T-cell (primary cell): Measurements from ENCODE around the gene ACKR4. TPM values are rescaled to one million over a fixed set of nuclear protein-coding genes. Genes with fewer than 3 reads are reported as not detected.

Source experiments
- ATAC-seq, 4 experiments: fragments of 200-7000 bp in 3 of 4; fragments of 150-1000 bp in 1 of 4; cut with Tn5 transposase; replicated peaks in 1 of 4; 1 replicate in 3 of 4; 2 replicates in 1 of 4; pipeline ENCODE4 v1.10.0; 2021; ENCODE audit warnings: moderate library complexity in 3 of 4, mild to moderate bottlenecking in 2 of 4, moderate number of reproducible peaks in 1 of 4
- CTCF ChIA-PET, 2 donors: fragments of 300-600 bp; sonication (Branson Sonifier 250); formaldehyde crosslinking; loops; one replicate each; lab custom pipeline; 2022; ENCODE audit warnings: antibody characterized with exemption in 2 of 2; lab: Charles Lee
- POLR2A ChIA-PET, 2 donors: fragments of 300-600 bp; sonication (Branson Sonifier 250); formaldehyde crosslinking; loops; one replicate each; lab custom pipeline; 2022; ENCODE audit warnings: antibody characterized with exemption in 2 of 2; lab: Charles Lee
- DNase-seq, 35 experiments: peaks; one replicate each; pipeline versions ENCODE4 v3.0.0 to v3.0.0-alpha.2; 2013 to 2023
- H3K27ac ChIP-seq: one replicate; pipeline ENCODE4 v1.5.1; 2013; ENCODE audit warnings: low read length
- H3K27me3 ChIP-seq, 2 experiments: replicated peaks in 1 of 2; 1 replicate in 1 of 2; 2 replicates in 1 of 2; pipeline versions ENCODE4 v1.6.1 to v1.7.0; 2013; ENCODE audit warnings: low read length in 1 of 2, mixed read lengths in 1 of 2; ENCODE audit not compliant: control insufficient read depth in 2 of 2, insufficient read depth in 2 of 2; ENCODE audit errors: extremely low read depth in 1 of 2
- H3K36me3 ChIP-seq, 2 donors: 1 replicate in 1 of 2; 2 replicates in 1 of 2; pipeline versions ENCODE4 v1.6.1 to v1.7.0; 2013; ENCODE audit warnings: low read length in 1 of 2; ENCODE audit not compliant: control insufficient read depth in 2 of 2, insufficient read depth in 1 of 2; ENCODE audit errors: extremely low read depth in 1 of 2
- H3K4me1 ChIP-seq, 2 experiments: 1 replicate in 1 of 2; 2 replicates in 1 of 2; pipeline versions ENCODE4 v1.6.1 to v1.7.0; 2013; ENCODE audit warnings: low read length in 2 of 2, mixed read lengths in 1 of 2; ENCODE audit not compliant: insufficient read depth in 2 of 2, control insufficient read depth in 1 of 2; ENCODE audit errors: extremely low read depth in 1 of 2
- H3K4me3 ChIP-seq, 2 donors: 1 replicate in 1 of 2; 2 replicates in 1 of 2; pipeline versions ENCODE4 v1.5.1 to v1.7.0; 2013; ENCODE audit warnings: mild to moderate bottlenecking in 2 of 2, low read length in 1 of 2, moderate library complexity in 1 of 2; ENCODE audit not compliant: control insufficient read depth in 1 of 2; ENCODE audit errors: extremely low read depth in 1 of 2
- H3K9me3 ChIP-seq: 2 replicates; pipeline ENCODE4 v1.7.0; 2013
- H3K27ac Mint-ChIP-seq, 2 donors: one replicate each; pipeline ENCODE4 v1.8.0; 2020 to 2021; ENCODE audit warnings: mild to moderate bottlenecking in 2 of 2, mixed read lengths in 2 of 2
- H3K27me3 Mint-ChIP-seq, 2 donors: one replicate each; pipeline ENCODE4 v1.8.0; 2021 to 2022; ENCODE audit warnings: mixed read lengths in 2 of 2
- H3K36me3 Mint-ChIP-seq: one replicate; pipeline ENCODE4 v1.8.0; 2021; ENCODE audit warnings: mixed read lengths
- H3K4me1 Mint-ChIP-seq, 3 donors: one replicate each; pipeline ENCODE4 v1.8.0; 2020 to 2022; ENCODE audit warnings: mixed read lengths in 3 of 3, mild to moderate bottlenecking in 1 of 3
- H3K4me3 Mint-ChIP-seq, 3 donors: one replicate each; pipeline ENCODE4 v1.8.0; 2020 to 2022; ENCODE audit warnings: mild to moderate bottlenecking in 3 of 3, mixed read lengths in 3 of 3, moderate library complexity in 3 of 3
- H3K9me3 Mint-ChIP-seq, 3 donors: one replicate each; pipeline ENCODE4 v1.8.0; 2020 to 2022; ENCODE audit warnings: mixed read lengths in 3 of 3
- WGBS: methylation state at CpG from one replicate; pipeline ENCODE4 v1.1.5; 2013; ENCODE audit warnings: missing lambda C conversion rate; ENCODE audit not compliant: insufficient coverage; 5-methylcytosine and 5-hydroxymethylcytosine counted together
- total RNA-seq, 35 experiments: library from RNA in 6 of 35; stranded (reverse) in 6 of 35; fragments of 120-200 nt in 1 of 35; gene quantifications; one replicate each; pipeline versions ENCODE4 v1.2.1 to v1.2.4 and lab custom pipeline; 2013 to 2026

Gene ACKR4
- total RNA-seq, 5 donors from 2014 or later (not counting 1 experiment from before 2014, with no cell fraction given) = 0.15 to 0.37 (median 0.25) TPM; not detected in 2

- POLR2A ChIA-PET = no interaction called here
- no peak overlapping the region for H3K4me3 ChIP-seq
- no peak overlapping the region for H3K4me3 Mint-ChIP-seq
- CTCF ChIA-PET = interaction anchor here in 1 of 2 donors (0.6 kb wide), 1 partner anchor 93 kb away, joined by 3 read pairs; no protein-coding TSS in a partner anchor
- H3K27ac Mint-ChIP-seq = no peak overlapping the region
- no peak for ATAC-seq
- H3K9me3 Mint-ChIP-seq = peaks cover 0 to 10% (median 3%) of the 10 kb centered on the region in 3 donors
- no peaks in the 10 kb centered on the region for H3K27me3 Mint-ChIP-seq
- no peak for DNase-seq
- no peaks in the 10 kb centered on the region for H3K4me1 ChIP-seq
- H3K27me3 ChIP-seq = no peaks in the 10 kb centered on the region
- peaks cover 0 to 12% of the 10 kb centered on the region in 2 donors for H3K36me3 ChIP-seq
- H3K27ac ChIP-seq = no peak overlapping the region
- H3K9me3 ChIP-seq = no peaks in the 10 kb centered on the region
- H3K4me1 Mint-ChIP-seq = no peaks in the 10 kb centered on the region
- H3K36me3 Mint-ChIP-seq = peaks cover 65% of the 10 kb centered on the region
Observed at GRCh38 chr3:132592216-132592615, 4.9 kb upstream of the ACKR4 start.

- peaks cover 0 to 7% (median 3%) of the 10 kb centered on the region in 3 donors for H3K9me3 Mint-ChIP-seq
- ChIA-PET POLR2A (no interaction called here), CTCF (no interaction called here)
- DNase-seq = no peak
- Histone ChIP-seq H3K36me3 (peaks cover 0 to 15% of the 10 kb centered on the region in 2 donors), H3K4me1 (no peaks in the 10 kb centered on the region), H3K9me3 (no peaks in the 10 kb centered on the region), H3K27me3 (no peaks in the 10 kb centered on the region), H3K27ac (no peak overlapping the region), H3K4me3 (no peak overlapping the region)
- peaks cover 65% of the 10 kb centered on the region for H3K36me3 Mint-ChIP-seq
- ATAC-seq = no peak
- H3K4me3 Mint-ChIP-seq = no peak overlapping the region
- WGBS = no CpG with 5 or more reads among the region's 1 CpG
- no peaks in the 10 kb centered on the region for H3K4me1 Mint-ChIP-seq
- no peaks in the 10 kb centered on the region for H3K27me3 Mint-ChIP-seq
- H3K27ac Mint-ChIP-seq = no peak overlapping the region
Observed at GRCh38 chr3:132593241-132593946, 3.7 kb upstream of the ACKR4 start.

GRCh38 chr3:132593947-132594323 is 3.1 kb upstream of the ACKR4 start:
- H3K27me3 ChIP-seq = no peaks in the 10 kb centered on the region
- no peak overlapping the region for H3K4me3 ChIP-seq
- no peaks in the 10 kb centered on the region for H3K4me1 Mint-ChIP-seq
- no peaks in the 10 kb centered on the region for H3K9me3 ChIP-seq
- peaks cover 4 to 19% of the 10 kb centered on the region in 2 donors for H3K36me3 ChIP-seq
- no peak overlapping the region for H3K27ac Mint-ChIP-seq
- DNase-seq (no peak), ATAC-seq (no peak)
- no peaks in the 10 kb centered on the region for H3K4me1 ChIP-seq
- H3K27ac ChIP-seq = no peak overlapping the region
- WGBS = no CpG with 5 or more reads among the region's 3 CpGs
- H3K9me3 Mint-ChIP-seq = peaks cover 0 to 7% (median 3%) of the 10 kb centered on the region in 3 donors
- POLR2A ChIA-PET = no interaction called here
- CTCF ChIA-PET = no interaction called here
- no peak overlapping the region for H3K4me3 Mint-ChIP-seq
- H3K27me3 Mint-ChIP-seq = no peaks in the 10 kb centered on the region
- peaks cover 67% of the 10 kb centered on the region for H3K36me3 Mint-ChIP-seq

GRCh38 chr3:132594498-132594897 is 2.6 kb upstream of the ACKR4 start:
- Histone ChIP-seq H3K36me3 (peaks cover 4 to 17% of the 10 kb centered on the region in 2 donors), H3K27me3 (no peaks in the 10 kb centered on the region), H3K4me1 (no peaks in the 10 kb centered on the region), H3K9me3 (no peaks in the 10 kb centered on the region), H3K27ac (no peak overlapping the region), H3K4me3 (no peak overlapping the region)
- ATAC-seq (no peak), DNase-seq (no peak)
- H3K4me3 Mint-ChIP-seq = no peak overlapping the region
- ChIA-PET POLR2A (no interaction called here), CTCF (no interaction called here)
- peaks cover 63% of the 10 kb centered on the region for H3K36me3 Mint-ChIP-seq
- no peaks in the 10 kb centered on the region for H3K4me1 Mint-ChIP-seq
- H3K9me3 Mint-ChIP-seq = peaks cover 0 to 7% (median 3%) of the 10 kb centered on the region in 3 donors
- no peaks in the 10 kb centered on the region for H3K27me3 Mint-ChIP-seq
- H3K27ac Mint-ChIP-seq = no peak overlapping the region

GRCh38 chr3:132595014-132595413 is 2.1 kb upstream of the ACKR4 start:
- ChIA-PET POLR2A (no interaction called here), CTCF (interaction anchor here (0.7 to 1.1 kb wide), 2 partner anchors 29 to 44 kb away, joined by 3 read pairs; no protein-coding TSS in a partner anchor)
- no peak overlapping the region for H3K4me3 ChIP-seq
- Mint-ChIP-seq H3K36me3 (peaks cover 63% of the 10 kb centered on the region), H3K9me3 (peaks cover 0 to 7% (median 0%) of the 10 kb centered on the region in 3 donors), H3K4me1 (no peaks in the 10 kb centered on the region), H3K4me3 (no peak overlapping the region), H3K27ac (no peak overlapping the region), H3K27me3 (no peaks in the 10 kb centered on the region)
- ATAC-seq = no peak
- H3K9me3 ChIP-seq = no peaks in the 10 kb centered on the region
- H3K27me3 ChIP-seq = no peaks in the 10 kb centered on the region
- H3K36me3 ChIP-seq = peaks cover 4 to 17% of the 10 kb centered on the region in 2 donors
- no peak for DNase-seq
- H3K4me1 ChIP-seq = no peaks in the 10 kb centered on the region
- H3K27ac ChIP-seq = no peak overlapping the region

- Mint-ChIP-seq H3K4me1 (no peaks in the 10 kb centered on the region), H3K36me3 (peaks cover 55% of the 10 kb centered on the region), H3K4me3 (no peak overlapping the region), H3K27ac (no peak overlapping the region), H3K9me3 (no peaks in the 10 kb centered on the region), H3K27me3 (no peaks in the 10 kb centered on the region)
- Histone ChIP-seq H3K27ac (no peak overlapping the region), H3K9me3 (no peaks in the 10 kb centered on the region), H3K4me3 (no peak overlapping the region), H3K36me3 (peaks cover 4 to 17% of the 10 kb centered on the region in 2 donors), H3K27me3 (no peaks in the 10 kb centered on the region), H3K4me1 (no peaks in the 10 kb centered on the region)
- CTCF ChIA-PET = interaction anchor here in 1 of 2 donors (1.1 kb wide), 1 partner anchor 27 kb away, joined by 3 read pairs; no protein-coding TSS in a partner anchor
- no peak for ATAC-seq
- POLR2A ChIA-PET = no interaction called here
- DNase-seq = no peak
Observed at GRCh38 chr3:132596326-132596725, 744 bp upstream of the ACKR4 start.
